A673 (cell line): Measurements from ENCODE around the gene ZNF493.

Source experiments
- EZH2 ChIP-seq: fragments of 200-600 bp; sonication (generic); IDR thresholded peaks from 2 replicates; pipeline ENCODE4 v1.6.1; 2017; ENCODE audit warnings: borderline replicate concordance, low read depth, mild to moderate bottlenecking, mixed read lengths, antibody characterized with exemption, low read length; ENCODE audit not compliant: poor library complexity, severe bottlenecking
- TF ChIP-seq, protein P1 (sequence below): fragments of 300-800, 200-600 bp; sonication (generic); conservative IDR thresholded peaks from 2 replicates; pipeline ENCODE4 v1.5.1; 2017; ENCODE audit warnings: low read depth, mild to moderate bottlenecking, antibody characterized with exemption, low read length, moderate library complexity, mixed read lengths

DNA sequence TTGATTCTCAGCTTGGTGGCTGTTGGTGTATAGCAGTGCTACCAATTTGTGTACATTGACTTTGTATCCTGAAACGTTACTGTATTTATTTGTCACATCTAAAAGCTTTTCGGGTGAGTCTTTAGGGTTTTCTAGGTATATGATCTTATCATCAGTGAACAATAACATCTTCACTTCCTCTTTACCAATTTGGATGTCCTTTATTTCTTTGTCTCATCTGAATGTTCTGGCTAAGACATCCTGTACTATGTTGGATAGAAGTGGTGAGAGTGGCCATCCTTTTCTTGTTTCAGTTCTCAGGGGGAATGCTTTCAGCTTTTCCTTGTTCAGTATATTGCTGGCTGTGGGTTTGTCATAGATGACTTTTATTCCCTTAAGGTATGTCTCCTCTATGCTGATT, 44.1 kb upstream of the ZNF493 start:
- TF ChIP-seq, protein P1, sequence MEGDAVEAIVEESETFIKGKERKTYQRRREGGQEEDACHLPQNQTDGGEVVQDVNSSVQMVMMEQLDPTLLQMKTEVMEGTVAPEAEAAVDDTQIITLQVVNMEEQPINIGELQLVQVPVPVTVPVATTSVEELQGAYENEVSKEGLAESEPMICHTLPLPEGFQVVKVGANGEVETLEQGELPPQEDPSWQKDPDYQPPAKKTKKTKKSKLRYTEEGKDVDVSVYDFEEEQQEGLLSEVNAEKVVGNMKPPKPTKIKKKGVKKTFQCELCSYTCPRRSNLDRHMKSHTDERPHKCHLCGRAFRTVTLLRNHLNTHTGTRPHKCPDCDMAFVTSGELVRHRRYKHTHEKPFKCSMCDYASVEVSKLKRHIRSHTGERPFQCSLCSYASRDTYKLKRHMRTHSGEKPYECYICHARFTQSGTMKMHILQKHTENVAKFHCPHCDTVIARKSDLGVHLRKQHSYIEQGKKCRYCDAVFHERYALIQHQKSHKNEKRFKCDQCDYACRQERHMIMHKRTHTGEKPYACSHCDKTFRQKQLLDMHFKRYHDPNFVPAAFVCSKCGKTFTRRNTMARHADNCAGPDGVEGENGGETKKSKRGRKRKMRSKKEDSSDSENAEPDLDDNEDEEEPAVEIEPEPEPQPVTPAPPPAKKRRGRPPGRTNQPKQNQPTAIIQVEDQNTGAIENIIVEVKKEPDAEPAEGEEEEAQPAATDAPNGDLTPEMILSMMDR = no peak
- no peak for TF ChIP-seq EZH2
